ENCODE data around the gene PDE3B. TPM values are rescaled to one million over a fixed set of nuclear protein-coding genes. Genes with fewer than 3 reads are reported as not detected.

PDE3B gene
- total RNA-seq, 1 donor from 2014 or later: 58.8 TPM

DNA sequence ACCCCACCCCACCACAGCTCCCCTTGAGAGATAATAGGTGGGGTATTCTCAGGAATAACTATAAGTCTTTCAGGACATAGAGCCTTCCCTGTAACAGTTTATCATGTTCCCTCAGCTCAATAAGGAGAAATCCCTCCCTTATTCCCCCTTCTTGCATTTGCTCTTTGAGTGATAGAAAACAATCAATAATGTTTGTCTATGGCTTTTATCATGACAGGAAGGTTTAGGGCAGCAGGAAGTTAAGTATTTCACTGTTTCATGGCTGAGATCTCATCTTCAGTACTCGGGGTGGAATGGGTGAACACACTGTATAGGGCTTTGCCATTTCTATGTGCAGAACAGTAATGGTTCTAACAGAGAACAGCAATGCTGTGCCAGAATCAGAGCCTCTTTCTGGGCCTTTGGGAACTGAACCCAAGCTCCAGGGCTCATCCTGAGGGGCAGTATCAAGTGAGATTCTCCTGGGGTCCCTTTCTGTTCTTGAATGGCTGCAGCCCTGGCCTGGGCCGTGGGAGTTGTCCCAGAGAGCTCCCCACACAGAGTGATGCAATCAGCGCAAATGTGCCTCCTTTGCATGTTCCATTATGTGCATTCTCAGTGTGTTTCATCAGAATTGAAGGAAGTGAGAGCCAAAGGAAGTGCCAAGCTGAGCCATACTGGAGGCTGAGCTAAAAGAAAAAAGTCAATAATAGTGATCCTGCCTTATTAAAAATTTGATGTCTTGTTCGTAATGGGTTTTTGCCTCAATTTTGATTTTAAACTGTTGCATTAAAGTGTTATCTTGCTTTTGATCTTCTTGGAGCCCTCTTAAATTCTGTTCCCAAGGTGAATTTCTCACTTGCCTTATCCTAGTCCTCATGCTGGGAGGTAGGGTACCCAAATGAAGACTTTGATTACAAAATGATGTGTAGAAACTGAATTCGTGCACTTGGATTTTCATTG, 251.3 kb downstream of the PDE3B start:
- Mint-ChIP-seq H3K27ac (peak overlapping the region; percentile 43), H3K4me1 (ENCODE audit: low read depth) (peaks cover 39% of the 10 kb centered on the region), H3K36me3 (ENCODE audit: low read depth) (peaks cover 6% of the 10 kb centered on the region), H3K9me3 (no peaks in the 10 kb centered on the region), H3K27me3 (ENCODE audit: low read depth) (no peaks in the 10 kb centered on the region), H3K4me3 (ENCODE audit: low read depth) (no peak overlapping the region)
- intact Hi-C loops (cut with micrococcal nuclease): no loop called here
- no peak for DNase-seq (ENCODE audit: low spot score)

DNA sequence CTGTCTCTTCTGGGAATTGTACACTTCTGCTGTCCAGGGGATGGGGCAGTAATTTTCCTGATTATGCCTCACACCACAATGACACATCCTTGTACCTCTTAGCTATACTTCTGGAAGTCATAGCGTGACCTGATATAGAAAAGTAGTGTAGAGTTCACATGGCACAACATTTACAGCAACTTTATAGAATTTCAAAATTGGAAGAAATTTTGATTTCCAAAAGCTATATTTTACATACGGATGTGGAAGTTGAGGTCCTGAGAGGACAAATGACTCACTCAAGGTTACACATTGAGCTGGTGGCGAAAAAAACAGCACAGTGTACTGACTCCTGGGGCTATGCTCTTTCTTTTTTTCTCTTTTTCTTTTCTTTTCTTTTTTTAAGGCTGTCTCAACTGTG, 254.8 kb downstream of the PDE3B start:
- intact Hi-C loops (cut with micrococcal nuclease): no loop called here
- Mint-ChIP-seq H3K36me3 (ENCODE audit: low read depth) (no peaks in the 10 kb centered on the region), H3K9me3 (no peaks in the 10 kb centered on the region), H3K27ac (no peak overlapping the region), H3K4me1 (ENCODE audit: low read depth) (peaks cover 21% of the 10 kb centered on the region), H3K27me3 (ENCODE audit: low read depth) (no peaks in the 10 kb centered on the region), H3K4me3 (ENCODE audit: low read depth) (no peak overlapping the region)
- no peak for DNase-seq (ENCODE audit: low spot score)

GRCh38 chr11:14898906-14899305, 255.3 kb downstream of the PDE3B start:
- H3K27me3 Mint-ChIP-seq (ENCODE audit: low read depth): no peaks in the 10 kb centered on the region
- H3K9me3 Mint-ChIP-seq: no peaks in the 10 kb centered on the region
- no peak for DNase-seq (ENCODE audit: low spot score)
- H3K27ac Mint-ChIP-seq: no peak overlapping the region
- H3K36me3 Mint-ChIP-seq (ENCODE audit: low read depth): no peaks in the 10 kb centered on the region
- no peak overlapping the region for H3K4me3 Mint-ChIP-seq (ENCODE audit: low read depth)
- intact Hi-C loops (cut with micrococcal nuclease): no loop called here
- H3K4me1 Mint-ChIP-seq (ENCODE audit: low read depth): peaks cover 20% of the 10 kb centered on the region

DNA sequence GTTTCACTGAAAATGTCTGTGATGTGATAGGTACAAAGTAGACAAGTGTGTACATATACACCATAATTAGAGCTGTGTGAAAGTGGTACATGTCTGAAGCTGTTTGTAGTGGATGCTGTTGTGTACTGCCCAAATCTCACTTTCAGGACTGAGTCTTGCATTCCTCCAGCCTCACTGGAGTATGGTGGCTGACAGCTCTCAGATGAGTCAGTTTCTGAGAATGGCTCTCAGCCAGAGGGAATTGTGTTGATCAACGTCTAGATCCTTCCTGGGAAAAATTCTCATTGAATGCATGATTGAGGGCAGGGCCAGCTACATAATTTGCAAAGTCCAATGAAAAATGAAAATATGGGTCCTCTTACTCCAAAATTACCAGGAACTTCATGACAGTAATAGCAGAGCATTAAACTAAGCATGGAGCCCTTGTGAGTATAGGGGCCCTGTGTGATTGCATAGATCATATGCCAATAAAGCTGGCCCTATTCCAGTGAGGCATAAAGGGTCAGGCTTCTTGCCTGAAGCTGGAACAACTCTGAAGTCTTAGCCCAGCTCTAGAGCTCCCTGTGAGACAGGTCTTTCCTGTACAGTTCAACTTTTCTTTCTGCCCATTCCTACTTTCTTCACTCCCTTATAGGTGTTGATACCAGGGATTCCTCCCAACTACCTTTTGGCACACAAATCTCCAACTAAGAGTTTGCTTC, 259.2 kb downstream of the PDE3B start:
- H3K4me3 Mint-ChIP-seq (ENCODE audit: low read depth): no peak overlapping the region
- no peaks in the 10 kb centered on the region for H3K27me3 Mint-ChIP-seq (ENCODE audit: low read depth)
- intact Hi-C loops (cut with micrococcal nuclease): loop anchor here (10.0 kb wide), 1 partner anchor 828 kb away; no protein-coding TSS in a partner anchor
- H3K27ac Mint-ChIP-seq: no peak overlapping the region
- DNase-seq (ENCODE audit: low spot score): no peak
- peaks cover 33% of the 10 kb centered on the region for H3K4me1 Mint-ChIP-seq (ENCODE audit: low read depth)
- no peaks in the 10 kb centered on the region for H3K36me3 Mint-ChIP-seq (ENCODE audit: low read depth)
- H3K9me3 Mint-ChIP-seq: no peaks in the 10 kb centered on the region

- DNase-seq (ENCODE audit: low spot score): peak; percentile 76
- Mint-ChIP-seq H3K4me1 (ENCODE audit: low read depth) (peaks cover 41% of the 10 kb centered on the region), H3K9me3 (no peaks in the 10 kb centered on the region), H3K36me3 (ENCODE audit: low read depth) (no peaks in the 10 kb centered on the region), H3K4me3 (ENCODE audit: low read depth) (peak overlapping the region; percentile 91), H3K27ac (peak overlapping the region; percentile 80), H3K27me3 (ENCODE audit: low read depth) (no peaks in the 10 kb centered on the region)
- intact Hi-C loops (cut with micrococcal nuclease): loop anchor here (1.0 to 10.0 kb wide), 6 partner anchors 12 to 830 kb away; partner anchors contain the start of genes CYP2R1 and PSMA1
Measured at GRCh38 chr11:14904745-14905103, 261.1 kb downstream of the PDE3B start.

GRCh38 chr11:14905104-14906033, 261.8 kb downstream of the PDE3B start:
- intact Hi-C loops (cut with micrococcal nuclease): loop anchor here (1.0 to 10.0 kb wide), 4 partner anchors 115 to 831 kb away; partner anchors contain the start of gene PSMA1
- peak overlapping the region; percentile 91 for H3K4me3 Mint-ChIP-seq (ENCODE audit: low read depth)
- H3K27me3 Mint-ChIP-seq (ENCODE audit: low read depth): no peaks in the 10 kb centered on the region
- no peaks in the 10 kb centered on the region for H3K36me3 Mint-ChIP-seq (ENCODE audit: low read depth)
- H3K9me3 Mint-ChIP-seq: no peaks in the 10 kb centered on the region
- H3K4me1 Mint-ChIP-seq (ENCODE audit: low read depth): peaks cover 41% of the 10 kb centered on the region
- peak; percentile 75 for DNase-seq (ENCODE audit: low spot score)
- H3K27ac Mint-ChIP-seq: peak overlapping the region; percentile 80

DNA sequence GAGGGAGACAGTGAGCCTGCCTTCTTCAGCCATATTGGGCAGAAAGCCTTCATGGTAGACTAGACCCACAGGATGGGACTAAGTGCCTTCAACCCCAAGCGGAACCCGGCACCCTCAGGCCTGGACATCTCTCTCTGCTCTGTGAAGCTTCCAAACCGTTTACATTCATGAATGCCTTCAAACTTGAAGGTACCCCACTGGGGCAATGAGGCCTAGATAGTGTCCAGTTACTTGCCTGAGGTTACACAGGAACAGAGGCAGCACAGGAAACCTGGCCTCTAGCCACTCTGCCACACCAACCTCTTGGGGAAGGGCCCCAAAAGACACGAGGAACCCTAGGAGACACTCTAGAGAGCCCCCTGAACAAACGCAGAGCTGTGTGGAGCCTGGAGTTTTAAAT, 263.0 kb downstream of the PDE3B start:
- no peak overlapping the region for H3K27ac Mint-ChIP-seq
- intact Hi-C loops (cut with micrococcal nuclease): loop anchor here (10.0 kb wide), 1 partner anchor 832 kb away; no protein-coding TSS in a partner anchor
- H3K36me3 Mint-ChIP-seq (ENCODE audit: low read depth): no peaks in the 10 kb centered on the region
- DNase-seq (ENCODE audit: low spot score): no peak
- peak overlapping the region; percentile 91 for H3K4me3 Mint-ChIP-seq (ENCODE audit: low read depth)
- peaks cover 41% of the 10 kb centered on the region for H3K4me1 Mint-ChIP-seq (ENCODE audit: low read depth)
- no peaks in the 10 kb centered on the region for H3K27me3 Mint-ChIP-seq (ENCODE audit: low read depth)
- no peaks in the 10 kb centered on the region for H3K9me3 Mint-ChIP-seq

GRCh38 chr11:14906993-14907392, 263.4 kb downstream of the PDE3B start:
- no peaks in the 10 kb centered on the region for H3K27me3 Mint-ChIP-seq (ENCODE audit: low read depth)
- no peaks in the 10 kb centered on the region for H3K9me3 Mint-ChIP-seq
- H3K4me3 Mint-ChIP-seq (ENCODE audit: low read depth): no peak overlapping the region
- H3K4me1 Mint-ChIP-seq (ENCODE audit: low read depth): peaks cover 41% of the 10 kb centered on the region
- no peak for DNase-seq (ENCODE audit: low spot score)
- no peak overlapping the region for H3K27ac Mint-ChIP-seq
- H3K36me3 Mint-ChIP-seq (ENCODE audit: low read depth): no peaks in the 10 kb centered on the region
- intact Hi-C loops (cut with micrococcal nuclease): loop anchor here (10.0 kb wide), 1 partner anchor 832 kb away; no protein-coding TSS in a partner anchor

DNA sequence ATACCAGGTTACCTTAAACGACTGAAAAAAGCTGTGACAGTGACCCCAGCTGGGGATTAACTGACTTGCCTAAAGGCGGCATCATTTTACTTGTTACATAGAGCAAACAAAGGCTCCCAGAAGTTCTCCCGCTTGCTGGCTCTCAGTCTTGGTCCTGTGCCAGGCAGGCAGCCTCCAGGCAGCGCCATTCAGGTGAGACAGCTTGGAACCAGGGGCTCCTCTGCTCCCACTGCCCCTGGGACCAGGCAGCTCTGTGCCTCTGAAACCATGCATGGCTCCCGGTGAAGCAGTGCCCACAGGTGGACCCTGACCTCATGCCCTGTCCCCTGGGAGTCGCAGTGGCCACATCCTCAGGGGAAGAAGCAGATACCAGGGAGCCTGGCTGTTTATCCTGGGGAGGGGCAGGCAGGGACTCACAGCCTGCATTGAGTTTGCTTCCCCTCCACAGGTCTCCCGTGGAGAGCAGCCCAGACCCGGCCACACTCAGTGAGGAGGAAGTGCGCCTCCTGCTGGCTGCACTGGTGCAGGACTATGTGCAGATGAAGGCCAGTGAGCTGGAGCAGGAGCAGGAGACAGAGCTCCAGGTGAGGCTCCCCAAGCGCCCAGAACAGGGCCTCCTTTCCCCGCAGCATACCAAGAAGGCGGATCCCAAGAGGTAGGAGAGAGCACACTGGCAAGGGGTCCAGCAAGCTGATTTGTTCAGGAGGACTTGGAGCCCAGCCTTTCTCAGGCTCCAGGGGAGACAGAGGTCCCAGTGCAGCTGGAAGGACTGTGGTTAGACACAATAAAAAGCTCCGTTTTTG, 264.0 kb downstream of the PDE3B start:
- Mint-ChIP-seq H3K4me1 (ENCODE audit: low read depth) (peaks cover 41% of the 10 kb centered on the region), H3K27ac (no peak overlapping the region), H3K9me3 (no peaks in the 10 kb centered on the region), H3K36me3 (ENCODE audit: low read depth) (no peaks in the 10 kb centered on the region), H3K4me3 (ENCODE audit: low read depth) (no peak overlapping the region), H3K27me3 (ENCODE audit: low read depth) (no peaks in the 10 kb centered on the region)
- intact Hi-C loops (cut with micrococcal nuclease): loop anchor here (1.0 to 10.0 kb wide), 5 partner anchors 67 to 833 kb away; no protein-coding TSS in a partner anchor
- peak; percentile 79 for DNase-seq (ENCODE audit: low spot score)

GRCh38 chr11:14908214-14908880, 264.7 kb downstream of the PDE3B start:
- H3K4me3 Mint-ChIP-seq (ENCODE audit: low read depth): peak overlapping the region; percentile 2
- H3K9me3 Mint-ChIP-seq: no peaks in the 10 kb centered on the region
- intact Hi-C loops (cut with micrococcal nuclease): loop anchor here (1.0 to 10.0 kb wide), 5 partner anchors 66 to 834 kb away; no protein-coding TSS in a partner anchor

DNA sequence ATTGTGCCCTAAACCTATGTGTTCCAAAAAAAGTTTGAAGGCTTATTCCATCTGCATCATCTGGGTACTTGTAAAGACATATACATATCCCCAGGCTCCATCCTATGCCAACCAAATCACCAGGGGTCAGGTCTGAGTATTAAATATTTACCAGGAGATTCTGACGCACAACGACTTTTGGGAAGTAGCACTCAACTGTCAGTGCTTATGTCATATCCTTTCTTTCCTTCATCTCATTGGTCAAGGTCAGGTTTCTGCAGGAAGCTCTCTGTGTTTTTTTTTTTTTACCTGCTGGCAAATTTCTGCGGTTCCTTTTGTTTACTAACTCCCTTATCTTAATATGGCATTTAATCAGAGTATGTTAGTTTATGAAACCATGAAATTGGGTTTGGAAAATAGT, 270.9 kb downstream of the PDE3B start:
- intact Hi-C loops (cut with micrococcal nuclease): no loop called here
- Mint-ChIP-seq H3K36me3 (ENCODE audit: low read depth) (peaks cover 6% of the 10 kb centered on the region), H3K27me3 (ENCODE audit: low read depth) (peaks cover 1% of the 10 kb centered on the region), H3K27ac (no peak overlapping the region), H3K4me3 (ENCODE audit: low read depth) (no peak overlapping the region), H3K4me1 (ENCODE audit: low read depth) (no peaks in the 10 kb centered on the region), H3K9me3 (no peaks in the 10 kb centered on the region)
- no peak for DNase-seq (ENCODE audit: low spot score)

More at GRCh38 chr11:14908214-14908880, 264.7 kb downstream of the PDE3B start:
- Mint-ChIP-seq H3K27me3 (ENCODE audit: low read depth) (no peaks in the 10 kb centered on the region), H3K4me1 (ENCODE audit: low read depth) (peaks cover 41% of the 10 kb centered on the region), H3K27ac (no peak overlapping the region), H3K36me3 (ENCODE audit: low read depth) (no peaks in the 10 kb centered on the region)
- peak; percentile 18 for DNase-seq (ENCODE audit: low spot score)

Measured in activated T-helper 2 cell treated with anti-CD3 and anti-CD28 coated beads, Interferon-gamma antibody, Interleukin-2, Interleukin-4, amounts not matched to agents 10 μg/mL and 5 μg/mL and 100 μg/mL, durations not matched to agents 14 hours and 24 hours and 36 hours (primary cell).